ENCODE data around the gene WSCD2. TPM values are rescaled to one million over a fixed set of nuclear protein-coding genes. Genes with fewer than 3 reads are reported as not detected.

The WSCD2 gene
- polyA plus RNA-seq, 1 donor from 2014 or later = 5.8 TPM

GRCh38 chr12:108141600-108142130 lies 12.6 kb downstream of the WSCD2 start:
- Histone ChIP-seq H3F3A (ENCODE audit: insufficient read depth, low read length, poor library complexity, severe bottlenecking) (no peaks in the 10 kb centered on the region), H3K36me3 (ENCODE audit: insufficient read depth, low read length) (no peaks in the 10 kb centered on the region), H2AFZ (ENCODE audit: low read depth, low read length) (no peak overlapping the region), H3K4me2 (ENCODE audit: low read length) (no peak overlapping the region), H3K9me3 (ENCODE audit: low read length) (no peaks in the 10 kb centered on the region), H3K4me3 (ENCODE audit: low read length) (no peak overlapping the region), H4K20me1 (ENCODE audit: insufficient read depth) (no peaks in the 10 kb centered on the region), H3K9ac (ENCODE audit: low read length) (no peak overlapping the region), H3K79me2 (replicated peaks; ENCODE audit: insufficient read depth, low read length) (no peaks in the 10 kb centered on the region), H3K9me2 (ENCODE audit: insufficient read depth, low read length) (no peaks in the 10 kb centered on the region), H3K27me3 (ENCODE audit: insufficient read depth, low read depth, low read length) (no peaks in the 10 kb centered on the region), H3K27ac (ENCODE audit: low read length) (no peak overlapping the region)
- TF ChIP-seq RAD21 (conservative IDR thresholded peaks at IDR 0.05) = no peak
- TF ChIP-seq EZH2 (IDR thresholded peaks at IDR 0.05; ENCODE audit: borderline replicate concordance, insufficient read depth, low read length, poor library complexity, severe bottlenecking) = no peak
- TF ChIP-seq EP300 (conservative IDR thresholded peaks at IDR 0.05; ENCODE audit: poor library complexity, severe bottlenecking) = no peak
- TF ChIP-seq MXI1 (conservative IDR thresholded peaks at IDR 0.05; ENCODE audit: poor library complexity, severe bottlenecking) = no peak
- TF ChIP-seq POLR2AphosphoS5 (IDR thresholded peaks at IDR 0.05) = no peak
- TF ChIP-seq TAF1 (IDR thresholded peaks at IDR 0.05; ENCODE audit: low read depth) = no peak

DNA sequence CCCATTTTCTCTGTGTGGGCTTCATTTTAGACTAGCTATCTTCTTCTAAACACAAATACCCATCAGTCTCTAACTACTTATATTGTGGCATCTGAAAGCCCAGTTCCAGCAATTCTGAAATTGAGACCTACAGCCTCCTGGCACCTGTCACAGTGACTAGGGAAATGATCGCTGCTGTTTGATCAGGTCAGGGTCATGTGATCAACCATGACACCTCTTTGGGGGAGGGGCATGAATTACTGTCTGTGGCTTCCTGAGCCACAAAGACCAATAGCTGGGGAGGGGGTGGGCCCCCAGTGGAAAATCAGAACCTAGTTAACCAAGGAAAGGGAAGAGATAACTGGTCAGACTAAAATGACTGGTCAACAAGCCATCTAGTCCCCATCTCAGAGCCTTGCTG lies 14.1 kb downstream of the WSCD2 start:
- Histone ChIP-seq H3K9ac (ENCODE audit: low read length) (no peak overlapping the region), H2AFZ (ENCODE audit: low read depth, low read length) (no peak overlapping the region), H4K20me1 (ENCODE audit: insufficient read depth) (no peaks in the 10 kb centered on the region), H3K4me2 (ENCODE audit: low read length) (no peak overlapping the region), H3K9me3 (ENCODE audit: low read length) (no peaks in the 10 kb centered on the region), H3K9me2 (ENCODE audit: insufficient read depth, low read length) (no peaks in the 10 kb centered on the region), H3K27ac (ENCODE audit: low read length) (no peak overlapping the region), H3K79me2 (replicated peaks; ENCODE audit: insufficient read depth, low read length) (no peaks in the 10 kb centered on the region), H3F3A (ENCODE audit: insufficient read depth, low read length, poor library complexity, severe bottlenecking) (no peaks in the 10 kb centered on the region), H3K27me3 (ENCODE audit: insufficient read depth, low read depth, low read length) (no peaks in the 10 kb centered on the region), H3K36me3 (ENCODE audit: insufficient read depth, low read length) (no peaks in the 10 kb centered on the region), H3K4me3 (ENCODE audit: low read length) (no peak overlapping the region)
- TF ChIP-seq, protein P1, sequence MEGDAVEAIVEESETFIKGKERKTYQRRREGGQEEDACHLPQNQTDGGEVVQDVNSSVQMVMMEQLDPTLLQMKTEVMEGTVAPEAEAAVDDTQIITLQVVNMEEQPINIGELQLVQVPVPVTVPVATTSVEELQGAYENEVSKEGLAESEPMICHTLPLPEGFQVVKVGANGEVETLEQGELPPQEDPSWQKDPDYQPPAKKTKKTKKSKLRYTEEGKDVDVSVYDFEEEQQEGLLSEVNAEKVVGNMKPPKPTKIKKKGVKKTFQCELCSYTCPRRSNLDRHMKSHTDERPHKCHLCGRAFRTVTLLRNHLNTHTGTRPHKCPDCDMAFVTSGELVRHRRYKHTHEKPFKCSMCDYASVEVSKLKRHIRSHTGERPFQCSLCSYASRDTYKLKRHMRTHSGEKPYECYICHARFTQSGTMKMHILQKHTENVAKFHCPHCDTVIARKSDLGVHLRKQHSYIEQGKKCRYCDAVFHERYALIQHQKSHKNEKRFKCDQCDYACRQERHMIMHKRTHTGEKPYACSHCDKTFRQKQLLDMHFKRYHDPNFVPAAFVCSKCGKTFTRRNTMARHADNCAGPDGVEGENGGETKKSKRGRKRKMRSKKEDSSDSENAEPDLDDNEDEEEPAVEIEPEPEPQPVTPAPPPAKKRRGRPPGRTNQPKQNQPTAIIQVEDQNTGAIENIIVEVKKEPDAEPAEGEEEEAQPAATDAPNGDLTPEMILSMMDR (IDR thresholded peaks at IDR 0.05; ENCODE audit: poor library complexity, severe bottlenecking) = no peak
- TF ChIP-seq RAD21 (conservative IDR thresholded peaks at IDR 0.05) (no peak), TAF1 (IDR thresholded peaks at IDR 0.05; ENCODE audit: low read depth) (no peak), EP300 (conservative IDR thresholded peaks at IDR 0.05; ENCODE audit: poor library complexity, severe bottlenecking) (no peak), POLR2AphosphoS5 (IDR thresholded peaks at IDR 0.05) (no peak)

GRCh38 chr12:108144080-108144479 lies 15.0 kb downstream of the WSCD2 start:
- H3K9ac ChIP-seq (ENCODE audit: low read length) = no peak overlapping the region
- no peak overlapping the region for H3K4me2 ChIP-seq (ENCODE audit: low read length)
- no peak overlapping the region for H2AFZ ChIP-seq (ENCODE audit: low read depth, low read length)
- H3K9me3 ChIP-seq (ENCODE audit: low read length) = no peaks in the 10 kb centered on the region
- no peak overlapping the region for H3K4me3 ChIP-seq (ENCODE audit: low read length)
- H3K27me3 ChIP-seq (ENCODE audit: insufficient read depth, low read depth, low read length) = no peaks in the 10 kb centered on the region
- H3K36me3 ChIP-seq (ENCODE audit: insufficient read depth, low read length) = no peaks in the 10 kb centered on the region
- H4K20me1 ChIP-seq (ENCODE audit: insufficient read depth) = no peaks in the 10 kb centered on the region
- no peaks in the 10 kb centered on the region for H3F3A ChIP-seq (ENCODE audit: insufficient read depth, low read length, poor library complexity, severe bottlenecking)
- TF ChIP-seq RAD21 (conservative IDR thresholded peaks at IDR 0.05) (no peak), POLR2AphosphoS5 (IDR thresholded peaks at IDR 0.05) (no peak), MXI1 (conservative IDR thresholded peaks at IDR 0.05; ENCODE audit: poor library complexity, severe bottlenecking) (no peak), SMC3 (conservative IDR thresholded peaks at IDR 0.05; ENCODE audit: poor library complexity) (no peak), TAF1 (IDR thresholded peaks at IDR 0.05; ENCODE audit: low read depth) (no peak), EZH2 (IDR thresholded peaks at IDR 0.05; ENCODE audit: borderline replicate concordance, insufficient read depth, low read length, poor library complexity, severe bottlenecking) (no peak), EP300 (conservative IDR thresholded peaks at IDR 0.05; ENCODE audit: poor library complexity, severe bottlenecking) (no peak)
- TF ChIP-seq, protein P2, sequence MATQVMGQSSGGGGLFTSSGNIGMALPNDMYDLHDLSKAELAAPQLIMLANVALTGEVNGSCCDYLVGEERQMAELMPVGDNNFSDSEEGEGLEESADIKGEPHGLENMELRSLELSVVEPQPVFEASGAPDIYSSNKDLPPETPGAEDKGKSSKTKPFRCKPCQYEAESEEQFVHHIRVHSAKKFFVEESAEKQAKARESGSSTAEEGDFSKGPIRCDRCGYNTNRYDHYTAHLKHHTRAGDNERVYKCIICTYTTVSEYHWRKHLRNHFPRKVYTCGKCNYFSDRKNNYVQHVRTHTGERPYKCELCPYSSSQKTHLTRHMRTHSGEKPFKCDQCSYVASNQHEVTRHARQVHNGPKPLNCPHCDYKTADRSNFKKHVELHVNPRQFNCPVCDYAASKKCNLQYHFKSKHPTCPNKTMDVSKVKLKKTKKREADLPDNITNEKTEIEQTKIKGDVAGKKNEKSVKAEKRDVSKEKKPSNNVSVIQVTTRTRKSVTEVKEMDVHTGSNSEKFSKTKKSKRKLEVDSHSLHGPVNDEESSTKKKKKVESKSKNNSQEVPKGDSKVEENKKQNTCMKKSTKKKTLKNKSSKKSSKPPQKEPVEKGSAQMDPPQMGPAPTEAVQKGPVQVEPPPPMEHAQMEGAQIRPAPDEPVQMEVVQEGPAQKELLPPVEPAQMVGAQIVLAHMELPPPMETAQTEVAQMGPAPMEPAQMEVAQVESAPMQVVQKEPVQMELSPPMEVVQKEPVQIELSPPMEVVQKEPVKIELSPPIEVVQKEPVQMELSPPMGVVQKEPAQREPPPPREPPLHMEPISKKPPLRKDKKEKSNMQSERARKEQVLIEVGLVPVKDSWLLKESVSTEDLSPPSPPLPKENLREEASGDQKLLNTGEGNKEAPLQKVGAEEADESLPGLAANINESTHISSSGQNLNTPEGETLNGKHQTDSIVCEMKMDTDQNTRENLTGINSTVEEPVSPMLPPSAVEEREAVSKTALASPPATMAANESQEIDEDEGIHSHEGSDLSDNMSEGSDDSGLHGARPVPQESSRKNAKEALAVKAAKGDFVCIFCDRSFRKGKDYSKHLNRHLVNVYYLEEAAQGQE (IDR thresholded peaks at IDR 0.05; ENCODE audit: borderline replicate concordance) = no peak
- TF ChIP-seq, protein P1 (IDR thresholded peaks at IDR 0.05; ENCODE audit: poor library complexity, severe bottlenecking) = no peak
- no peak overlapping the region for H3K27ac ChIP-seq (ENCODE audit: low read length)
- no peaks in the 10 kb centered on the region for H3K9me2 ChIP-seq (ENCODE audit: insufficient read depth, low read length)
- no peaks in the 10 kb centered on the region for H3K79me2 ChIP-seq (replicated peaks; ENCODE audit: insufficient read depth, low read length)

Measured in neural cell (in vitro differentiated cells).